Amygdala (tissue), 56 donors: ENCODE measurements around the gene DENND2A.
"Not testable (repeated sequence)": the region's sequence is repeated elsewhere in the genome, so short reads cannot be mapped to it uniquely, and the experiment has no call there.

Source experiments
- DNase-seq, 56 donors: peaks; one replicate each; lab custom pipeline; 2025; lab: John Stamatoyannopoulos, UW

Gene DENND2A

GRCh38 chr7:140649556-140650205, 9.1 kb upstream of the DENND2A start:
- no peak for DNase-seq

GRCh38 chr7:140646931-140647647, 6.5 kb upstream of the DENND2A start:
- peak in 15 of 56 donors; percentile 3 to 48 (median 20) for DNase-seq

- DNase-seq, result no peak
Measured at GRCh38 chr7:140645166-140645900, 4.7 kb upstream of the DENND2A start.

GRCh38 chr7:140644761-140645160, 4.1 kb upstream of the DENND2A start:
- DNase-seq, result not testable (repeated sequence)

- no peak for DNase-seq
Measured at GRCh38 chr7:140643416-140643815, 2.8 kb upstream of the DENND2A start.

GRCh38 chr7:140641524-140642195, 1.0 kb upstream of the DENND2A start:
- DNase-seq, result no peak

- DNase-seq, result peak in 15 of 56 donors; percentile 8 to 53 (median 32)
Measured at GRCh38 chr7:140640060-140640637, 464 bp downstream of the DENND2A start.

- DNase-seq, result peak in 2 of 56 donors; percentile 10 to 19
Measured at GRCh38 chr7:140639366-140640053, 1.1 kb downstream of the DENND2A start.

- no peak for DNase-seq
Measured at GRCh38 chr7:140638173-140638791, 2.3 kb downstream of the DENND2A start.

GRCh38 chr7:140637400-140637799, 3.2 kb downstream of the DENND2A start:
- DNase-seq, result no peak

GRCh38 chr7:140635816-140636215, 4.8 kb downstream of the DENND2A start:
- DNase-seq, result peak in 3 of 56 donors; percentile 9 to 25 (median 16)

- no peak for DNase-seq
Measured at GRCh38 chr7:140635345-140635744, 5.3 kb downstream of the DENND2A start.

- no peak for DNase-seq
Measured at GRCh38 chr7:140631602-140632001, 9.0 kb downstream of the DENND2A start.

GRCh38 chr7:140631021-140631420, 9.6 kb downstream of the DENND2A start:
- DNase-seq, result no peak

- DNase-seq, result peak in 44 of 56 donors; percentile 5 to 85 (median 40)
Measured at GRCh38 chr7:140625908-140626868, 14.4 kb downstream of the DENND2A start.

- DNase-seq, result not testable (repeated sequence)
Measured at GRCh38 chr7:140625192-140625558, 15.4 kb downstream of the DENND2A start.

- no peak for DNase-seq
Measured at GRCh38 chr7:140624392-140625191, 16.0 kb downstream of the DENND2A start.
